ENCODE measurements around the gene FBXL7.

DNA sequence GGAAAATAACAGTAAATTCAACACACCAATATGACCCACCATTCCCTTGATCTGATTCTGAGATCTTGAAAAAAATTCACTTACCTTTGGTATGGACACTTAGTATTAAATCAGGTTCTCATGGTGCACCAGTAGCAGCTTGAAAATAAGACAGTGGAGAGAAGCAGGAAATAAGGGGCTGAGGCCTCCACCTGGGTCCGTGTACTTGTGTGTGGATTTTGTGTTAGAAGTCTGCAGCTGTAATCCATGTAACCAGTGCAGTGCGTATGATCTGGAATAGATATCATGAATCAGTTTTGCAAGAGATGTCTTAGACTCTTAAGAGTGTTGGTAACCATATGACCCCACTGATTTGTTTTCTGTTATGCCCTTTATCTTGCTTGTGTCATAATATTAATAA, 107.1 kb downstream of the FBXL7 start:
- TF ChIP-seq, protein P1, sequence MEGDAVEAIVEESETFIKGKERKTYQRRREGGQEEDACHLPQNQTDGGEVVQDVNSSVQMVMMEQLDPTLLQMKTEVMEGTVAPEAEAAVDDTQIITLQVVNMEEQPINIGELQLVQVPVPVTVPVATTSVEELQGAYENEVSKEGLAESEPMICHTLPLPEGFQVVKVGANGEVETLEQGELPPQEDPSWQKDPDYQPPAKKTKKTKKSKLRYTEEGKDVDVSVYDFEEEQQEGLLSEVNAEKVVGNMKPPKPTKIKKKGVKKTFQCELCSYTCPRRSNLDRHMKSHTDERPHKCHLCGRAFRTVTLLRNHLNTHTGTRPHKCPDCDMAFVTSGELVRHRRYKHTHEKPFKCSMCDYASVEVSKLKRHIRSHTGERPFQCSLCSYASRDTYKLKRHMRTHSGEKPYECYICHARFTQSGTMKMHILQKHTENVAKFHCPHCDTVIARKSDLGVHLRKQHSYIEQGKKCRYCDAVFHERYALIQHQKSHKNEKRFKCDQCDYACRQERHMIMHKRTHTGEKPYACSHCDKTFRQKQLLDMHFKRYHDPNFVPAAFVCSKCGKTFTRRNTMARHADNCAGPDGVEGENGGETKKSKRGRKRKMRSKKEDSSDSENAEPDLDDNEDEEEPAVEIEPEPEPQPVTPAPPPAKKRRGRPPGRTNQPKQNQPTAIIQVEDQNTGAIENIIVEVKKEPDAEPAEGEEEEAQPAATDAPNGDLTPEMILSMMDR (IDR thresholded peaks at IDR 0.05; ENCODE audit: low read depth, low read length, missing input control), result no peak
- TF ChIP-seq RAD21 (IDR thresholded peaks at IDR 0.05), result no peak
- TF ChIP-seq, protein P2, sequence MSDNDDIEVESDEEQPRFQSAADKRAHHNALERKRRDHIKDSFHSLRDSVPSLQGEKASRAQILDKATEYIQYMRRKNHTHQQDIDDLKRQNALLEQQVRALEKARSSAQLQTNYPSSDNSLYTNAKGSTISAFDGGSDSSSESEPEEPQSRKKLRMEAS (IDR thresholded peaks at IDR 0.05), result no peak
- TF ChIP-seq TAF1 (conservative IDR thresholded peaks at IDR 0.05), result no peak
- TF ChIP-seq, protein P3, sequence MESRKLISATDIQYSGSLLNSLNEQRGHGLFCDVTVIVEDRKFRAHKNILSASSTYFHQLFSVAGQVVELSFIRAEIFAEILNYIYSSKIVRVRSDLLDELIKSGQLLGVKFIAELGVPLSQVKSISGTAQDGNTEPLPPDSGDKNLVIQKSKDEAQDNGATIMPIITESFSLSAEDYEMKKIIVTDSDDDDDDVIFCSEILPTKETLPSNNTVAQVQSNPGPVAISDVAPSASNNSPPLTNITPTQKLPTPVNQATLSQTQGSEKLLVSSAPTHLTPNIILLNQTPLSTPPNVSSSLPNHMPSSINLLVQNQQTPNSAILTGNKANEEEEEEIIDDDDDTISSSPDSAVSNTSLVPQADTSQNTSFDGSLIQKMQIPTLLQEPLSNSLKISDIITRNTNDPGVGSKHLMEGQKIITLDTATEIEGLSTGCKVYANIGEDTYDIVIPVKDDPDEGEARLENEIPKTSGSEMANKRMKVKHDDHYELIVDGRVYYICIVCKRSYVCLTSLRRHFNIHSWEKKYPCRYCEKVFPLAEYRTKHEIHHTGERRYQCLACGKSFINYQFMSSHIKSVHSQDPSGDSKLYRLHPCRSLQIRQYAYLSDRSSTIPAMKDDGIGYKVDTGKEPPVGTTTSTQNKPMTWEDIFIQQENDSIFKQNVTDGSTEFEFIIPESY (IDR thresholded peaks at IDR 0.05), result no peak
- TF ChIP-seq, protein P4, sequence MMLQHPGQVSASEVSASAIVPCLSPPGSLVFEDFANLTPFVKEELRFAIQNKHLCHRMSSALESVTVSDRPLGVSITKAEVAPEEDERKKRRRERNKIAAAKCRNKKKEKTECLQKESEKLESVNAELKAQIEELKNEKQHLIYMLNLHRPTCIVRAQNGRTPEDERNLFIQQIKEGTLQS (IDR thresholded peaks at IDR 0.05), result no peak
- TF ChIP-seq YY1 (IDR thresholded peaks at IDR 0.05), result no peak
- TF ChIP-seq JUND (IDR thresholded peaks at IDR 0.05), result no peak
- TF ChIP-seq GABPA (IDR thresholded peaks at IDR 0.05 in 1 of 2, conservative IDR thresholded peaks at IDR 0.05 in 1 of 2), result no peak

Measured in liver (tissue), 3 donors.